Measurements from ENCODE around the gene NPBWR2.
"Not testable (repeated sequence)": the region's sequence is repeated elsewhere in the genome, so short reads cannot be mapped to it uniquely, and the experiment has no call there.

NPBWR2 gene

GRCh38 chr20:64090165-64090564 is 17.2 kb downstream of the NPBWR2 start:
- DNase-seq (ENCODE audit: insufficient read length, low spot score), result no peak
- FAIRE-seq, result no peak

DNA sequence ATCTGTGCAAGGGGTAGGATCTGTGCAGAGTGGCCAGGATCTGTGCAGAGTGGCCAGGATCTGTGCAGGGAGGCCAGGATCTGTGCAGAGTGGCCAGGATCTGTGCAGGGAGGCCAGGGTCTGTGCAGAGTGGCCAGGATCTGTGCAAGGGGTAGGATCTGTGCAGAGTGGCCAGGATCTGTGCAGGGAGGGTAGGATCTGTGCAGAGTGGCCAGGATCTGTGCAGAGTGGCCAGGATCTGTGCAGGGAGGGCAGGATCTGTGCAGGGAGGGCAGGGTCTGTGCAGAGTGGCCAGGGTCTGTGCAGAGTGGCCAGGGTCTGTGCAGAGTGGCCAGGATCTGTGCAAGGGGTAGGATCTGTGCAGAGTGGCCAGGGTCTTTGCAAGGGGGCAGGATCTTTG is 18.8 kb downstream of the NPBWR2 start:
- not testable (repeated sequence) for DNase-seq (ENCODE audit: insufficient read length, low spot score); FAIRE-seq

GRCh38 chr20:64087226-64087825 is 20.0 kb downstream of the NPBWR2 start:
- DNase-seq (ENCODE audit: insufficient read length, low spot score); FAIRE-seq: not testable (repeated sequence)

- no peak for DNase-seq (ENCODE audit: insufficient read length, low spot score)
- no peak for FAIRE-seq
Observed at GRCh38 chr20:64086801-64087200, 20.6 kb downstream of the NPBWR2 start.

GRCh38 chr20:64084685-64085152 is 22.6 kb downstream of the NPBWR2 start:
- no peak for DNase-seq (ENCODE audit: insufficient read length, low spot score)
- no peak for FAIRE-seq

GRCh38 chr20:64083804-64084684 is 23.3 kb downstream of the NPBWR2 start, which contains the start of gene LKAAEAR1:
TSS of gene LKAAEAR1 (minus strand) at chr20:64084398. CDS start at chr20:64084219, 179 bp downstream.
- no peak for FAIRE-seq
- DNase-seq (ENCODE audit: insufficient read length, low spot score), result no peak

- DNase-seq (ENCODE audit: insufficient read length, low spot score) (no peak), FAIRE-seq (no peak)
Observed at GRCh38 chr20:64083378-64083803, 24.0 kb downstream of the NPBWR2 start.

DNA sequence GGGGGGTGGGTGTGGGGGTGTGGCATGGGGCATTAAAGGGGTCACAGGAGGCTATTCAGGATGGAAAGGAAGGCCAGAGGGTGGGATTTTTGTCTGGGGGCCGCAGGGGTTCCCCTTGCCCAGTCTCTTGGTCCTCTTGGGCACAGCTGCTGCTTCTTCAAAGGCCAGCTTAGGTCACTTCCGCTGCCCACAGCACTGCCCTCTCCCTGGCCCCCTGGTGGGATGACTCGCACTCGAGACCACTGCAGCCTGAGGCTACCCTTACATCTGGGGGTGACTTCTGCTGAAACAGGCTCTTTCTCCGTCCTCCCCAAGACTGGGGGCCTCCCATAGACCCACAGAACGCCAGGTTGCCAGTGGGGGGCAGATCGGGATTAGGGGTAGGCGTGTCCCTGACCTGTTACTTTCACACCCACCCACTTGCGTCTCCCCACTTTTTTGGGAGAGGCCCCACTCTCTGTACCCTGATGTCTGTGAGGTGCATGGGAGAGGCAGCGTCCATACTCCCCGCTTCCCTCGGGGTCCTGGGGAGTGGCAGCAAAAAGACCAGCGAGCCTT is 24.5 kb downstream of the NPBWR2 start:
- FAIRE-seq (no peak), DNase-seq (ENCODE audit: insufficient read length, low spot score) (no peak)

GRCh38 chr20:64082126-64082731 is 25.1 kb downstream of the NPBWR2 start:
- FAIRE-seq, result no peak

GRCh38 chr20:64081624-64081964 is 25.8 kb downstream of the NPBWR2 start:
- no peak for FAIRE-seq
- DNase-seq (ENCODE audit: insufficient read length, low spot score), result no peak

More at GRCh38 chr20:64082126-64082731, 25.1 kb downstream of the NPBWR2 start:
- DNase-seq (ENCODE audit: insufficient read length, low spot score), result no peak

DNA sequence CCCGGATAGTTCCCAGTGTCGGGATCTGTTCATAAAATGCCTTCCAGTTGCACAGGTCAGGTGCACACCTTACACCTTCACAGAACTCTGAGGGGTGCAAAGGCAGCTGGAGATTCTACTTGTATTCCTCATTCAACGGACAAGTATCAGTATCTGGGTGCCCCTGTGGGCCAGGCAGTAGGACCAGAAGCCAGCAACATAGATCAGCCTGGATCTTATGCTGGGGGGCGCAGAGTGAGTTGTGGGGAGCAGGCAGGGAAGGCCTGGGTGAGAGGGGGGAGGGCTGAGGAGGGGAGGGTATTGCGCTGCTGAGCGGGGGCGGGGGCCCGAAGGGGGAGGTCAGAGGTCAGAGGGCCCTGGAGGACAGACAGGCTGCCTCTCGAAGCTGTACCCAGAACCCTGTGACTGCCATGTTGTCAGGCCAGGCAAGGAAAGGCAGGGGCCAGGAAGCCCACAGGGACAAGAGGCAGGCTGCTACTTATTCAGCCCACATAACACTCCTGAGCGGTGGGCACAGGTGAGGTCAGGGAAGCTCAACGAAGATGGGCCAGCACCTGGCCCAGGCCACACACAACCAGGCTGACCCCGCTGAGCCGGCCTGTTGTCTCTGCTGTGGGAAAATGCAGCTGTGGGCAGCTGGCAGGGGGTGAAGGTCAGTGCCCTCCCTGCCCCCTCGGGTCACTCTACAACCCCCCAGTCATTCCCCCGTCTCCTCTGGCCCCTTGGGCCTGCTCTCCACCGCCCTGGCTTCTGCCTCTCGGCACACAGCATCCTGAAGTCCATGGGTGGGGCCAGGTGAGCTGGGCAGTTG is 26.3 kb downstream of the NPBWR2 start:
- no peak for FAIRE-seq

GRCh38 chr20:64080013-64080812 is 27.2 kb downstream of the NPBWR2 start, which contains the start of gene OPRL1:
TSS of gene OPRL1 (plus strand) at chr20:64080082. CDS start at chr20:64092721, 12,639 bp downstream.
- DNase-seq (ENCODE audit: insufficient read length, low spot score), result no peak
- FAIRE-seq, result no peak

More for the DNA sequence above, 26.3 kb downstream of the NPBWR2 start:
- no peak for DNase-seq (ENCODE audit: insufficient read length, low spot score)

GRCh38 chr20:64079273-64080012 is 27.9 kb downstream of the NPBWR2 start, which contains the start of gene RGS19:
TSS of gene RGS19 (minus strand) at chr20:64079518. CDS start at chr20:64076886, 2,632 bp downstream.
- DNase-seq (ENCODE audit: insufficient read length, low spot score), result peak; percentile 88
- peak; percentile 92 for FAIRE-seq

DNA sequence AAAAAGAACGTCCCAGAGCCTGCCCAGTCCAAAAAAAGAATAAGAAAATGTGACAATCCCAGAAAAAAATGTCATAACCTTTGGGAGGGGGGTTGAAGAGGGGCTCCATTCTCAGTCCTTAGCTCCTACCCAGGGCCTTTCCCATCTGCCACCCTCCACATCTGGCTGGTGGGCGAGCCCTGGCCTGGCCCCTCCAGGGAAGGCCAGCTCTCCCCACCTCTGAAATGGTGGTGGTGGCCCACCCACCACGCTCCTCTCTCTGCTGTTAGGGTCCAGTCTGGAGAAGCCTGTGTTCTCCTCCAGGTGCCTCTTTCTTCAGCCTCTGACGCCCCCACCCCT is 28.5 kb downstream of the NPBWR2 start:
- FAIRE-seq (no peak), DNase-seq (ENCODE audit: insufficient read length, low spot score) (no peak)

GRCh38 chr20:64077876-64078551 is 29.4 kb downstream of the NPBWR2 start:
- FAIRE-seq (peak; percentile 96), DNase-seq (ENCODE audit: insufficient read length, low spot score) (no peak)

DNA sequence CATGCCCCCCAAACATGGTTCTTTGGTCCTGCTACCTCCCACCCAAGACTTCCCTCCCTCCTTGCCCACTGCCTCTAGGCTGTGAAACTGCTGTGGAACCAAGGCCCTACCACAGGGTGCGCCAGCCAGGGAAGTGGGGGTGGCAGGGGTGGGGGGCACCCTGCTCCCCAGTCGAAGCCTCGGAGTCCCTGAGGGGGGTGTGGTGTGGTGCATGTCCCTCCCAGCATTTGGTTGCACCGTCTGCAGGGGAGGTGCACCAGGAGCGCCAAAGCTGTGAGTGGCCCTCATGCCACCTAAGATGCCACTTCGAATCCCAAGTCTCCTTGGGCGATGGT is 29.9 kb downstream of the NPBWR2 start:
- FAIRE-seq, result peak; percentile 78
- no peak for DNase-seq (ENCODE audit: insufficient read length, low spot score)

DNA sequence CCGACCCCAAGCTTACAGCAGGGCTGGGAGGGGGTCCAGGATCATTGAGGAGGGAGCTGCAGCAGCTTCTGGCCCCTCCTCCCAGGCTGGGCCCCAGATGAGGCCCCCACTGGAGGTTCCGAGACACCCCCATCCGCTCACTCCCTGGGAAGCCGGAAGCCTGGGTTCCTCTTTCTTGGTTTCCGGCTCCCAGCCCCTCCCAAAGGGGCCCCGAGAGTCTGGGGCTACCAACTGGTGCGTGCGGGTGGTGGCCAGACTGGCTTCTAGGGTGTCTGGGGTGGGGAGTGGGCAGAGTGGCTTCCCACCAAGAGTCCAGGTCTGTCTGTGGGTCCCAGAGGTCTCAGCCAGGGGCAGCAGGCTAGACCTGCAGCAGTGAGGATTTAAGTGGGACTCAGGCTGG is 30.3 kb downstream of the NPBWR2 start:
- DNase-seq (ENCODE audit: insufficient read length, low spot score) (no peak), FAIRE-seq (no peak)
